PC-3 (cell line): ENCODE results near the gene AGBL5. TPM values are rescaled to one million over a fixed set of nuclear protein-coding genes. Genes with fewer than 3 reads are reported as not detected.

ENCODE experiments used
- ATAC-seq: fragments of 200-7000 bp; cut with Tn5 transposase; 2 replicates; pipeline ENCODE4 v1.9.1; 2020; ENCODE audit warnings: mild to moderate bottlenecking, moderate library complexity
- BruUV-seq: library from RNA; stranded (reverse); fragments of 400-500 nt; replicated peaks from 2 replicates; lab custom pipeline; 2021; lab: Mats Ljungman, UMichigan
- CTCF ChIA-PET: fragments of 300-600 bp; sonication (Branson Sonifier 250); formaldehyde crosslinking; loops from one replicate; lab custom pipeline; 2022; ENCODE audit warnings: antibody characterized with exemption; lab: Charles Lee
- POLR2A ChIA-PET: fragments of 300-600 bp; sonication (Branson Sonifier 250); formaldehyde crosslinking; loops from one replicate; lab custom pipeline; 2022; ENCODE audit warnings: antibody characterized with exemption; ENCODE audit not compliant: unreplicated experiment; lab: Charles Lee
- DNase-seq: peaks from one replicate; pipeline ENCODE4 v3.0.0-alpha.2; 2015
- H2AFZ ChIP-seq: fragments of 300-600 bp; sonication (generic); 2 replicates; pipeline ENCODE4 v1.6.0; 2016; ENCODE audit warnings: antibody characterized with exemption, low read length
- H3F3A ChIP-seq: fragments of 300-600 bp; sonication (generic); one replicate; pipeline ENCODE4 v1.6.0; 2017; ENCODE audit warnings: antibody characterized with exemption, low read length, control low read depth, mild to moderate bottlenecking; ENCODE audit not compliant: unreplicated experiment
- H3K27ac ChIP-seq: fragments of 300-600 bp; sonication (generic); 2 replicates; pipeline ENCODE4 v1.5.1; 2016; ENCODE audit warnings: mild to moderate bottlenecking, low read length
- H3K27me3 ChIP-seq: fragments of 300-600 bp; sonication (generic); 2 replicates; pipeline ENCODE4 v1.6.1; 2016; ENCODE audit warnings: low read length, mixed read lengths
- H3K36me3 ChIP-seq: fragments of 300-600 bp; sonication (generic); 2 replicates; pipeline ENCODE4 v1.6.1; 2016; ENCODE audit warnings: low read depth, mixed run types, low read length, mixed read lengths
- H3K4me1 ChIP-seq: fragments of 300-600 bp; sonication (generic); 2 replicates; pipeline ENCODE4 v1.5.1; 2016; ENCODE audit warnings: low read length; ENCODE audit not compliant: insufficient read depth
- H3K4me2 ChIP-seq: fragments of 300-600 bp; sonication (generic); 2 replicates; pipeline ENCODE4 v1.6.0; 2016; ENCODE audit warnings: low read length
- H3K4me3 ChIP-seq: fragments of 300-600 bp; sonication (generic); 2 replicates; pipeline ENCODE4 v1.5.1; 2016; ENCODE audit warnings: mild to moderate bottlenecking, low read length, mixed read lengths
- H3K79me2 ChIP-seq: fragments of 300-600 bp; sonication (generic); 2 replicates; pipeline ENCODE4 v1.6.1; 2017; ENCODE audit warnings: low read length, mixed read lengths
- H3K9ac ChIP-seq: fragments of 300-600 bp; sonication (generic); 2 replicates; pipeline ENCODE4 v1.6.0; 2016; ENCODE audit warnings: mild to moderate bottlenecking, low read length
- H3K9me2 ChIP-seq: fragments of 300-600 bp; sonication (generic); replicated peaks from 2 replicates; pipeline ENCODE4 v1.6.1; 2016; ENCODE audit warnings: mixed run types, low read length, mixed read lengths
- H3K9me3 ChIP-seq: fragments of 300-600 bp; sonication (generic); 2 replicates; pipeline ENCODE4 v1.6.1; 2016; ENCODE audit warnings: low read length, mixed read lengths
- H4K20me1 ChIP-seq: fragments of 300-600 bp; sonication (generic); 2 replicates; pipeline ENCODE4 v1.6.1; 2016; ENCODE audit warnings: low read length, mixed read lengths
- EZH2 ChIP-seq: fragments of 300-600 bp; sonication (generic); IDR thresholded peaks from one replicate; pipeline ENCODE4 v1.6.1; 2017; ENCODE audit warnings: antibody characterized with exemption, mild to moderate bottlenecking, low read length; ENCODE audit not compliant: unreplicated experiment
- EZH2phosphoT487 ChIP-seq: fragments of 300-600 bp; sonication (generic); IDR thresholded peaks from 2 replicates; pipeline ENCODE4 v1.6.1; 2018; ENCODE audit warnings: mild to moderate bottlenecking, antibody characterized with exemption, low read length, borderline replicate concordance
- intact Hi-C: fragments of 100-400 bp; cut with micrococcal nuclease; formaldehyde crosslinking; loops from 2 replicates; pipeline ENCODE4 v1.9.0; 2023
- total RNA-seq: library from RNA; depleted of rRNA; stranded (reverse); fragments of >200 nt; gene quantifications from 2 replicates; pipeline ENCODE4 v1.2.3, GENCODE V29; 2014
- TF ChIP-seq, protein P1 (sequence below): fragments of 300-600 bp; sonication (generic); conservative IDR thresholded peaks from 2 replicates; pipeline ENCODE4 v1.5.1; 2017; ENCODE audit warnings: antibody characterized with exemption, low read depth, mild to moderate bottlenecking, low read length

The AGBL5 gene
- total RNA-seq, 1 experiment from 2014 or later = 14.1 TPM

DNA sequence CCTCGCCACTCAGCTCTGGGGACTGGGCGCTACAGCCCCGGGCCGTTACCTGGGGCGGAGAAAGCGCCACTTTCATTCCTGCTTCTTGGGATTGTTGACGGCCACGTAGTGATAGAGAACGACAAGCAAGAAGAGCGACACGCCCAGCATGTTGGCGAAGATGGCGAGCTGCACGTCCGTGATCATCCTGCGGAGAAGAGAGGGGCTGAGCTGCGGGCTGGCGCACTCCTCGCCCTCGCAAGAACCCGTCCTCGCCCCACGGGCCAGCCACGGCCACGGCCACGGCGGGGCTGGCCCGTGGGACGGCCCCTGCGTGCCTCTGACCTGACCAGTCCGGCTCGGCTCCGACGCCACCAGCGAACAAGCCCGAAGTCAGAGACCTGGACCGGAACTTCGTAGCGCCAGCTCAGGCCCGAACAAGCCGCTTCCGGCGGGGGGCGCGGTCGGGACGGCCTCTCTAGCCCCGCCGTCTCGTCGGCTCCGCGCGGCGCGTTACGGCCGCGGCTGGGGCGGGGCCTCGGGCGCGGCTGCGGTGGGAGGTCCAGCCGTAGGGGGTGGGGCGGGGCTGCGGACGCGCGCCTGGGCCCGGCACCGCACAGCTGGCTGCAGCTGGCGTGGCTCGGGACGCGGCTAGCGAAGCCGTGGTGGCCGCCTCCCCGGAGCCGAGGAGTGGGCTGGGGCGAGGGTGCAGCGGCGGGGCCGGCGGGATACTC, 20.0 kb downstream of the AGBL5 start, which contains the start of gene OST4:
Gene OST4 (minus strand): TSS at position 378 of the 713 bp plus-strand sequence.
- ChIA-PET POLR2A (interaction anchor here (0.7 kb wide), 1 partner anchor 103 kb away, joined by 11 read pairs; no protein-coding TSS in a partner anchor), CTCF (interaction anchor here (0.6 to 0.8 kb wide), 2 partner anchors 10 to 209 kb away, joined by 3 to 5 read pairs; no protein-coding TSS in a partner anchor)
- Histone ChIP-seq H3K27ac (peak within 1 kb of the TSS; percentile 30; the same call in 1 of the 2 replicates), H3K9me2 (no peaks in the 10 kb centered on the region), H3K4me2 (peak within 1 kb of the TSS; percentile 95), H3K9me3 (no peaks in the 10 kb centered on the region), H3K36me3 (peaks cover 13% of the 10 kb centered on the region), H3F3A (no peaks in the 10 kb centered on the region), H3K27me3 (no peaks in the 10 kb centered on the region), H3K4me3 (peak within 1 kb of the TSS; percentile 86), H3K4me1 (peaks cover 12% of the 10 kb centered on the region), H3K9ac (peak within 1 kb of the TSS; percentile 96), H4K20me1 (no peaks in the 10 kb centered on the region), H3K79me2 (peaks cover 38% of the 10 kb centered on the region), H2AFZ (peak within 1 kb of the TSS; percentile 95)
- DNase-seq = peak; percentile 94
- ATAC-seq = peak; percentile 97
- intact Hi-C loops = loop anchor here (1.0 kb wide), 1 partner anchor 299 kb away; the partner anchor contains the start of genes EIF2B4 and SNX17
- TF ChIP-seq EZH2 (no peak), EZH2phosphoT487 (no peak)
- TF ChIP-seq, protein P1, sequence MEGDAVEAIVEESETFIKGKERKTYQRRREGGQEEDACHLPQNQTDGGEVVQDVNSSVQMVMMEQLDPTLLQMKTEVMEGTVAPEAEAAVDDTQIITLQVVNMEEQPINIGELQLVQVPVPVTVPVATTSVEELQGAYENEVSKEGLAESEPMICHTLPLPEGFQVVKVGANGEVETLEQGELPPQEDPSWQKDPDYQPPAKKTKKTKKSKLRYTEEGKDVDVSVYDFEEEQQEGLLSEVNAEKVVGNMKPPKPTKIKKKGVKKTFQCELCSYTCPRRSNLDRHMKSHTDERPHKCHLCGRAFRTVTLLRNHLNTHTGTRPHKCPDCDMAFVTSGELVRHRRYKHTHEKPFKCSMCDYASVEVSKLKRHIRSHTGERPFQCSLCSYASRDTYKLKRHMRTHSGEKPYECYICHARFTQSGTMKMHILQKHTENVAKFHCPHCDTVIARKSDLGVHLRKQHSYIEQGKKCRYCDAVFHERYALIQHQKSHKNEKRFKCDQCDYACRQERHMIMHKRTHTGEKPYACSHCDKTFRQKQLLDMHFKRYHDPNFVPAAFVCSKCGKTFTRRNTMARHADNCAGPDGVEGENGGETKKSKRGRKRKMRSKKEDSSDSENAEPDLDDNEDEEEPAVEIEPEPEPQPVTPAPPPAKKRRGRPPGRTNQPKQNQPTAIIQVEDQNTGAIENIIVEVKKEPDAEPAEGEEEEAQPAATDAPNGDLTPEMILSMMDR = no peak
- no TSS peak for BruUV-seq

DNA sequence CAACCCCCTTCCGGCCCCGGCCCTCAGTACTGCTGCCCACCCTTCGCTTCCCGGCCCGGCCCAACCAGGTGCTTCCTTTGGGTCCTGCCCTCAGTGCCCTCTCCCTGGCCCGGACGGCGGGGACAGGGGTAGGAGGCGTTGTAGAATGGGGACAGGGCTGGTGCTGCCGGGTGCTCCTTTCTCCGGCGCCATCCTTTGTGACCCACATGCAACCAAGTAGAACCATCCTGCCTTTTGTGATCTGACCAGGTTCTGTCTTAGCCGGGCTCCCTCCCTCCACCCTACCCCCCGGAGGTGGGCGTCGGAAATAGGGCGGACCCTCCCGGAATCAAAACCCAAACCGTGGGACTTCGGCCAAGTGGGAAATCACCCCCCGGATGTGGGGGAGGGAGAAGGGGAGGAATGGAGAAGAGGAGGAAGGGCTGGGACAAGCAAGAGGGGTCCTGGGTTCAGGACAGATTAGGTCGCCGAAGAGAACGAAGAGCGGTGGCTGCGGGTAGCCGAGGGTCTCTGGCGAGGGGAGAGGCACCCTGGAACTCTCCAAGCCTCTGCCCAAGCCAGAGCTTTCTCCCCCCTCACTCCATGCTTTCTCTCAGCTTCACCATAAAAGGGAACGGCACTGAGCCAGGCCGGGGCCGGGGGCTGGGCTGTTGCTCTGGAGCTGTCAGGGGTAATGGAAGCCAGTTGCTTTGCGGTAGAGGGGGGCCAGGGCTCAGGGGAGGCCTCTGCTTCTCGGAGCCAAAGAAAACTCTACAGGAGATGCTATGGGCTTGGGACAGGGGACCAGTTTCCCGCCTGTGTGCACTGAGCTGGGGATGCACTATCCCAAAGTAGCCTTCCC, 20.7 kb downstream of the AGBL5 start:
- ChIA-PET POLR2A (no interaction called here), CTCF (interaction anchor here (0.5 kb wide), 1 partner anchor 221 kb away, joined by 14 read pairs; no protein-coding TSS in a partner anchor)
- H3K27ac ChIP-seq = no peak overlapping the region
- H3K4me1 ChIP-seq = peaks cover 12% of the 10 kb centered on the region
- H3K9me2 ChIP-seq = no peaks in the 10 kb centered on the region
- peak overlapping the region; percentile 86 for H3K4me3 ChIP-seq
- peak overlapping the region; percentile 95 for H2AFZ ChIP-seq
- H3K9ac ChIP-seq = peak overlapping the region; percentile 96
- H3F3A ChIP-seq = no peaks in the 10 kb centered on the region
- no peak for DNase-seq
- intact Hi-C loops = loop anchor here (1.0 kb wide), 1 partner anchor 298 kb away; the partner anchor contains the start of genes EIF2B4 and SNX17
- H3K9me3 ChIP-seq = no peaks in the 10 kb centered on the region
- TSS peak; percentile 44 for BruUV-seq
- peak; percentile 42 for ATAC-seq
- peaks cover 38% of the 10 kb centered on the region for H3K79me2 ChIP-seq
- H3K27me3 ChIP-seq = no peaks in the 10 kb centered on the region
- no peaks in the 10 kb centered on the region for H4K20me1 ChIP-seq
- peak overlapping the region; percentile 93 for H3K4me2 ChIP-seq
- H3K36me3 ChIP-seq = peaks cover 13% of the 10 kb centered on the region
- TF ChIP-seq, protein P1 = no peak
- TF ChIP-seq EZH2phosphoT487 (no peak), EZH2 (no peak)
